GM18517 (cell line): ENCODE measurements around the gene AKIP1.
"Not testable (repeated sequence)": the region's sequence is repeated elsewhere in the genome, so short reads cannot be mapped to it uniquely, and the experiment has no call there.

Source experiments
- ATAC-seq: cut with Tn5 transposase; IDR thresholded peaks from one replicate; pipeline ENCODE4 v1.9.1; 2021; ENCODE audit warnings: mild to moderate bottlenecking, moderate library complexity; ENCODE audit not compliant: unreplicated experiment

The AKIP1 gene

GRCh38 chr11:8914661-8915018 lies 3.7 kb downstream of the AKIP1 start:
- no peak for ATAC-seq

DNA sequence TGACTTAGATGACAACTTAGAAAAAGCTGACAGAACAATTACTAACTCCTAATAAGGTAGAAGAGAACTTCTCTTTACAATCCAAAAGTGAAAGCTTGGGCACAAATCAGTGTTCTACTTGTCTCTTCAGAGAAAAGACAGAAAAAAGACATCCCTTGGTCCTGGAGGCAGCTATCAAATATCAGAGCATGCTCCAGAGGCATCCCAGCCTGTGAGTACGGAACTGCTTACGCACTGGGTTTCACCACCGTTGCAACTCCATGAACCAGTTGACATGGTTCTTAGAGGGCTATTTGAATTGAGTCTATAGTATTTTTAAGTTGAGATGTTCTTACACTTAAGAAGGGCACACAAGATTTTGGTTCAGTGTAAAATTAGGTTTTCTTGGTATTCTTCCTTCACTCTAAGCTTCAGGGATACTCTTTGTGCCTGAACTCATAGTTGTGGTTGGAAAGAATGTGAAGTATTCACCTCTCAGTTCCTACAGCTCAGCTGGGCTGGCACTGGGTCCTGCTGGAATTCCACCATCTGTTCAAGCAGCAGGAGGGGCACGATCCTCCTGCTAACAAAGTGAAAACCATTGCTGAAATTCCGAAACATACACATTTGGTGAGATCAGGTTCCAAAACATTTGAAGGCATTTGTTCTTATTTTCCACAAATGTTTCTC lies 6.3 kb downstream of the AKIP1 start:
- ATAC-seq = no peak

GRCh38 chr11:8922691-8923090 lies 11.7 kb downstream of the AKIP1 start:
- no peak for ATAC-seq

- no peak for ATAC-seq
These were observed 14.7 kb downstream of the AKIP1 start for GRCh38 chr11:8925711-8926110.

GRCh38 chr11:8926236-8926635 lies 15.2 kb downstream of the AKIP1 start:
- no peak for ATAC-seq

- ATAC-seq = no peak
These were observed 16.2 kb downstream of the AKIP1 start for GRCh38 chr11:8927233-8927632.

GRCh38 chr11:8928205-8928604 lies 17.2 kb downstream of the AKIP1 start:
- ATAC-seq = no peak

- no peak for ATAC-seq
These were observed 18.1 kb downstream of the AKIP1 start for GRCh38 chr11:8928981-8929615.

GRCh38 chr11:8930456-8931175 lies 19.6 kb downstream of the AKIP1 start:
- no peak for ATAC-seq

DNA sequence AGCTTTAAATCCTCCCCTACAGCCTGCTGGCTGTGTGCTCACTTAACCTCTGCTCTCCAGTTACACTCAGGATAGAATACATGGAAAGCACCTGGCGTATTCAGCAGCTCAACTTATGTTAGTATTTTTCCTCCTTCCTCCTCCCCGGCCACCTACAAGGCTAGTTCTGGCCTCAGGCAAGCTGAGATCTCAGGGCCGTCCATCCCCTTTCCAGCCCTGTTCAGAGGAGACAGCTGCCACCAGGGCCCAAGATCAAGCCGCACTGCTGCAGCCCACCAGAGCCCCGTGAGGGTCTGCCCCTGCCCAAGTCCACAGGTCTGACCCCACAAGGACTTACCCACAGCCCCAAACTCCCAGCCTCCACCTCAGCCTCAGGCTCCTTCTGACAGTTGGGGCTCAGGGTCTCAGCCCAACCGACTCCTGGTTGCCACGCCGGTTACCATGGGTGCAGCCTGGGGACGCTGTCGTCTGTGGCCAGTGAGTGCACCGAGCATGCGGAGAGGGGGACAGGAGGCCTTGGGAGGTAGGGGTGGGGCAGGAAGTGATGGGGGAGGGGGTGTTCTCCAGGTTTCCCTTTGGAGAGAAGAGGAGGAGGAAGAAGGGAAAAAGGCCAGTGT lies 21.7 kb downstream of the AKIP1 start, which contains the start of gene C11orf16:
Gene C11orf16 (minus strand): TSS at position 384 of the 617 bp plus-strand sequence. CDS start 639 bp downstream, outside the sequence.
- ATAC-seq = no peak

DNA sequence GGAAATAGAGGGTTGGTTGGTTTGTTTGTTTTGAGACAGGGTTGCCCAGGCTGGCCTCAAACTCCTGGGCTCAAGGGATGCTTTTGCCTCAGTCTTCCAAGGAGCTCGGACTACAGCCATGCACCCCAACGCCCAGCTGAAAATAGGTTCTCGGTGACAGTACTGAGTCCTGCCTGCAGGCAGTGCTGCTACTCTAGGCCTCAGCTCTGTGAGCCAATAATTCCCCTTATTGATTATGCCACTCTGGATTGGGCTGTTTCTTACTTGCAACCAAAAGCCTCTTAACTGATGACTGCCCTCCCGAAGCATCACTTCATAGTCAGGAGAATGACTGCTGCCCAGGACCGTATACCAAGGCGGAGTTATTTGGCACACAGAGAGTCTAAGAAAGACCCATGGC lies 22.9 kb downstream of the AKIP1 start:
- ATAC-seq = no peak

DNA sequence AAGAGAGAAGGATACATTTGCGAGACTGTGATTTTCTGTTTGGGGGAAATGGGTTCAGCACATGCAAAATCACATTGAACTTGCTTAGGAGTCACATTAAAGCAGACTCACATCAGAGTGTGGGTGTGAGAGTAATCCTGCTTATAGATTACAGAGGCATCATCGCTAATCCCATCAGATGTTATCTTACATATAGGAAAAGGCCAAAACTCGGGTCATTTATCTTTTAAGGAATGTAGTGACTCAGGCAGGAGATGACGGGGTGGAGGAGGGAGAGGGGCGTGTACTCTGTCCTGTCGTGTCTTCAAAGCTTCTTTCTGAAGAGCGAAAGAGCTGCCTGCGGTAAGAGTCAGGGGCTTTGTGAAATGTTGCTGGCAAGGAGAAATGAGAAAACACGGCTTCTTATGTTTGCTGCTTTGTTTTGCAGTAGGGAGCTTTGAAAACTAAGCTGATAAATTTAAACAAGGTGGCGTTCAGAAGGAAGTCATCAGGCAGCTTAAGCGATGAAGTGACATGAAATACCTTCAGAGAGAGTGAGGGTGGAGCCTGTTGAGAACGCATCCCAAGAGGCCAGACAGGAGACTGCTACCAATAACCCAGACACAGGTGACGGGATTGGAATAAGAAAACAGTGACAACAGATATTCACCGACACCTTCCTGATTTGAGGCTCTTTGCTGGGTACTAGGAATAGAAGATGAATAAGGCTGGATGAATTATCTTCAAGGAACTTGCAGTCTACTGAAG lies 23.9 kb downstream of the AKIP1 start:
- no peak for ATAC-seq

DNA sequence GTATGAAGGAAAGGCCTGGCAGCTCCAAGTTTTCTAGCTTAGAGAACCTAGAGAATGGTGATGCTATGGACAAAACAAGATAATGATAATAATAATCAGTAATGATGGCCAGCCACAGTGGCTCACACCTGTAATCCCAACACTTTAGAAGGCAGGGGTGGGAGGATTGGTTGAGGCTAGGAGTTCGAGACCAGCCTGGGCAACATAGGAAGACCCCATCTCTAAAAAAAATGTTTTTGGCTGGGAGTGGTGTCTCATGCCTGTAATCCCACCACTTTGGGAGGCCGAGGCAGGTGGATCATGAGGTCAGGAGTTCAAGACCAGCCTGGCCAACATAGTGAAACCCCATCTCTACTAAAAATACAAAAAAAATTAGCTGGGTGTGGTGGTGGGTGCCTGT lies 24.8 kb downstream of the AKIP1 start:
- not testable (repeated sequence) for ATAC-seq

DNA sequence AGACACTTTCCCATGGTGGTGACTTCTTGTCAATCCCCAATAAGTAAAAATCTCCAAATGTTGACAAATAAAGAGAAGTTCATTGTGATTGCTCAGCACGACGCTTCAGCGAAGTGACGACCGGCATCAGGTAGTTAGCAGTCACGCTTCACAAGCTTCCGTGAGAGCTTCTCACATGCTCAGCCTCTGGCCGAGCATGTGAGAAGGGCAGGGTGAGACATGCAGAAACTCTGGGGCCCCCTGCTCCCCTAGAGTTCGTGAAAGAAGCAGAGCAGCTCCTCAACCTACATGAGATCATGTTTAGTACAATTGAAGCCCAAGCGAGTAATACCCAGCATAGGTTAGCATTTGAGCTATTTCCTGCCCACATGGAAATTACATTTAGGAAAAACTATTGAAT lies 26.2 kb downstream of the AKIP1 start:
- ATAC-seq = no peak

DNA sequence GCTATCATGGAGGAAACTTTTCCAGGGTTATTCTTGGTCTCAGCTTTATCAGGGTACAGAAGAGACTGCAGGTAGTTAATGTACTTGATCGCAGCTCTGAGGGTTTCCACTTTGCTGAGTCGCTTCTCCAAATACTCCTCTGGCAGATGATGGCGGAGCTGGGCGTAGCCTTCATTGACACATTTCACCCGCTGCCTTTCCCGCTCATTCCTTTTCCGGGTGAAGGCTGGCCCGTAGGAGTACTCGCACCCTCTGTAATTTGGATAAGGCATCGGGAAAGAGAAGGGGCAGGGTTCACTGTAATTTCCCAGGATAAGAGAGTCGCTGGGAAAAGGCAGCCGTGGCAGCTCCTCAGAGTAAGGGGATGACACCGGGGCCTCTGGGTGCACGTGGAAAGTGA lies 26.7 kb downstream of the AKIP1 start:
- ATAC-seq = no peak

- no peak for ATAC-seq
These were observed 30.5 kb downstream of the AKIP1 start for GRCh38 chr11:8941341-8942103.

DNA sequence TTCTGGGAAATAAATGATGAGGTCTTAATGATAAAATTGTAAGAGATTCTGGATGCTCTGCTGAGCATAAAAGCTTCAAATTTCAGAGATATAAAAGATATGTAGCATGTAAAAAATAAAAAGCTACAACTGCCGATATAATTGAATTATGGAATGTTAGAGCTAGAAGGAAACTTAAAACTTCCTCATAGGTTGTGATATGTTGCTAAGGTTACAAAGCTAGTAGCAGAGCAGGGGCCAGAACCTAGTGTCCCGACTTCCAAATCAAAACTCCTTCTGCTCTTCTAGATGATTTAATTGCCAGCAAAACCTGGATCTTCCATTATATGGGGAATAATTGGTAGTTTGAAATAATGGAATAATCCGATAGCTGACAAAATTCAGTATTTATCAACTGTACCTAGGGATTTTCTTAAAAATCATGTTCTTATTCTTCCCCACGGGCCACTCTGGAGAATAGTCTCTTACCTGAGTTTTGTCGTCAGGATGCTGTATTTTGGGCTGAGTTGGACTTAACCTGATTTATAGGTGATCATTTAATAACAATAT lies 31.6 kb downstream of the AKIP1 start, which contains the start of gene ASCL3:
Gene ASCL3 (minus strand): TSS at position 499 of the 549 bp plus-strand sequence. CDS start 4,855 bp downstream, outside the sequence.
- no peak for ATAC-seq

DNA sequence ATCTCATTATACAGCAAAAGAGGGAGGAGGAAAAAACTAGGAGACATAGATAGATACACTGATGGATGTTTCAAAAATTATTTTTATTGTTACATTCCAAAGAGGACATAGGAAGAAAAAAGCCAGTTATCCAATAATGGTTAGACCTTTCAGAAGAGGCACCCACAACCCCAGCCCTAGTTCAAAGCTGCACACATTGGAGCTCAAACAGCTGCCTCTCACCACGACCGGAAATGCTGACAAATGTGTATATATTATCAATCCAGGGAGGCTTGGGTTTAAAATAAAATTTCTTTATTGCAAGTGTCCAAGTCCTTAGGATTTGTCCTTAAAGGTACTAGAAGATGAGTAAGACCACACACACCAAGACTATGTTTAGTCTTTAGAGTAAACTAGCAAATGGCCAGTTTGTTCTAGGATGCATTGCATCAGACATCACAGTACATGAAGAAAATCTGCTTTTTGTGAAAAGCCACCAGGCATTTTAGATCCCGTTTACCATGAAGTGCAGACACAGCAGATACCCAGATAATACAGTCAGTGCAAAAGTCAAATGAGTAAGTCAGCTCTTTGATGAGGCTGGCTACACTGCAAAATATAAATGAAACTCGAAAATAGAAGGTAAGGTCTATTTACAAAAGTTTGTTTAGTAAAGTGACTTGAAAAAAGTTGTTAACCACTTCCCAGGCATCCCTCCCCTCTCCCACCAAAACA lies 36.4 kb downstream of the AKIP1 start:
- no peak for ATAC-seq

GRCh38 chr11:8948886-8949285 lies 37.9 kb downstream of the AKIP1 start:
- no peak for ATAC-seq
